VCaP (cell line): ENCODE data around the gene MCUB.

ENCODE experiments used
- H3K27ac ChIP-seq: fragments of 450-650 bp; 2 replicates; pipeline ENCODE4 v1.5.1; 2017
- CTCF ChIP-seq: fragments of 450-650 bp; conservative IDR thresholded peaks from 2 replicates; pipeline ENCODE4 v1.5.1; 2017; ENCODE audit warnings: mild to moderate bottlenecking, moderate library complexity

MCUB gene

GRCh38 chr4:109733728-109734127, 173.7 kb downstream of the MCUB start:
- no peak overlapping the region for H3K27ac ChIP-seq
- no peak for TF ChIP-seq CTCF

DNA sequence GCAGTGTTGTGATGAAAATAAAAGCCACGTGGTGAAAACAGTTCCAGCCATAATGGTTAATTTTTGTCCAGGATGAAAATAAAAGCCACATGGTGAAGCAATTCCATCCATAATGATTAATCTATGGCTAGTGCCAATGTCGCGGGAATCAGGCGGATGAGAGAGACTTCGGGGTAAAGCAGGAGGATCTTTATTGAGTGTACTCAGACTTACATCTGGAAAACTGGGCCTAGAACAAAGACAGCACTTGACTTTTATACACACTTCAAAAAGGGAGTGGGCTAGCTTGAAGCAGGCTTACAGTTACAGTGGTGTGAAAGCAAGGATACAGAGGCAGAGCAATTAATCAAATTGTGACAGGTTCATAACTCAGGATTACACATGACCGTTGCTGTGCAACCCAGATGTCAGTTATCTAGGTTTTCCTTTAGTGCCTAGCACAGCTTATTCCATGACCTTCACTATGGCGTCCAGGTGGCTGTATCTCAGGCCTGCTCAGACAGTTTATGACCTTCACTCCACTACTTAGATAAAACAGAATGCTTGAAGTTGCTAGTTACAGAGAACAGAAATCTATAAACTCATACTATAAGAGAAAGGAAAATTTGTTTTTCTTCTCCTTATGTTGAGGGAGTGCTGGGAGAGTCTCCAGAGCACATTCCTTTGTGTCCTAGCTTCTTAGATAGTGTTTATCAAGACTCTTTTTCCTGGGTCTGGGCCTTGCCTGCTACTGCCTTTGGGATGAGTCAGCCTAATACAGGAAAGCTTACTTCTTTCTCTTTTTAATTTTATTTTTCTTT, 175.7 kb downstream of the MCUB start:
- no peak overlapping the region for H3K27ac ChIP-seq

More for the DNA sequence above, 175.7 kb downstream of the MCUB start:
- TF ChIP-seq CTCF, result no peak
